SK-N-SH treated with all-trans-retinoic acid at 6 μM for 48 hours (cell line): ENCODE measurements around the gene NFKBIZ.

Source experiments
- ISL1 ChIP-seq: fragments of 250-450 bp; sonication (Bioruptor Pico); IDR thresholded peaks from 2 replicates; pipeline ENCODE4 v2.1.2; 2022; ENCODE audit warnings: mild to moderate bottlenecking, moderate library complexity
- PATZ1 ChIP-seq: fragments of 250-450 bp; sonication (Bioruptor Pico); IDR thresholded peaks from 2 replicates; pipeline ENCODE4 v1.8.0; 2020; ENCODE audit warnings: mild to moderate bottlenecking, moderate library complexity, borderline replicate concordance
- TCF4 ChIP-seq: fragments of 250-450 bp; sonication (Bioruptor Pico); IDR thresholded peaks from 2 replicates; pipeline ENCODE4 v1.8.0; 2021; ENCODE audit warnings: mild to moderate bottlenecking, moderate library complexity, borderline replicate concordance
- TSHZ2 ChIP-seq: fragments of 250-450 bp; sonication (Bioruptor Pico); IDR thresholded peaks from 2 replicates; pipeline ENCODE4 v1.5.0; 2020; ENCODE audit warnings: mild to moderate bottlenecking, moderate library complexity

GRCh38 chr3:101816215-101817149, 32.8 kb upstream of the NFKBIZ start:
- TF ChIP-seq TSHZ2 (CRISPR knock-in tag): no peak
- no peak for TF ChIP-seq ISL1 (CRISPR knock-in tag)
- TF ChIP-seq TCF4 (CRISPR knock-in tag): no peak
- no peak for TF ChIP-seq PATZ1 (CRISPR knock-in tag)
